GM12892 (cell line): ENCODE measurements around the gene ARFGAP3.

Source experiments
- POLR2AphosphoS5 ChIP-seq: IDR thresholded peaks from 2 replicates; pipeline ENCODE4 v1.6.1; 2011; ENCODE audit warnings: low read depth, low read length, control low read depth
- TAF1 ChIP-seq: IDR thresholded peaks from 2 replicates; pipeline ENCODE4 v1.6.1; 2011; ENCODE audit warnings: low read depth, mild to moderate bottlenecking, control low read depth, low read length, borderline replicate concordance

DNA sequence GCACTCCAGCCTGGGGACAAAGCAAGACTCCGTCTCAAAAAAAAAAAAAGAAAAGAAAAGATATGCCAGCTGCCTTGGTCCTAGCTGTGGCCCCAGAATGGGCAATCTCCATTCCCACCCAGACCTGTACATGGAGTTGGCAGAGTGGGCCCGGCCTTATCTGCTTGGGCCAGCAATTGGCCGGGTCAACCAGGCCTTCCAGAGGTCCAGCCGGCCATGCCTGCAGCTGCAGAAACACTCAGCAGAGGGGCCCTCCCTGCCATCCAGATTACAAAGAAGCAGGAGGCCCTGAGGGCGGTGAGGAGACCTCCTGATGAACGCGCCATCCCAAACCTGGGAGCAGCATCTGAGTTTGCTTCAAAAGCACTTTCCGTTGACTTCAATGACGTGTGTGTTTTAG, 26.9 kb upstream of the ARFGAP3 start:
- TF ChIP-seq POLR2AphosphoS5 = no peak
- TF ChIP-seq TAF1 = no peak
